K562 (cell line): ENCODE data around the gene SLC5A4. TPM values are rescaled to one million over a fixed set of nuclear protein-coding genes. Genes with fewer than 3 reads are reported as not detected.

Experiments used
- ATAC-seq: fragments of 200-7000 bp; cut with Tn5 transposase; 3 replicates; pipeline ENCODE4 v1.9.1; 2020; ENCODE audit warnings: moderate library complexity
- BruUV-seq: library from RNA; stranded (reverse); fragments of 400-500 nt; replicated peaks from 2 replicates; lab custom pipeline; 2021; lab: Mats Ljungman, UMichigan
- CTCF ChIA-PET: fragments of 300-600 bp; formaldehyde crosslinking; extraction: SDS; loops from one replicate; lab custom pipeline; 2021; ENCODE audit warnings: low intra/inter-chr PET ratio; lab: Yijun Ruan, JAX
- POLR2A ChIA-PET: fragments of 300-600, 350-650 bp; sonication (Branson Sonifier 250); formaldehyde crosslinking; extraction: SDS; loops from one replicate; lab custom pipeline; 2021; ENCODE audit warnings: antibody characterized with exemption, inconsistent platforms; lab: Yijun Ruan, JAX
- DNase-seq, 4 experiments: peaks; one replicate each; pipeline versions ENCODE4 v3.0.0 to v3.0.0-alpha.2; 2011 to 2018; ENCODE audit warnings: low spot score in 3 of 4, mixed read lengths in 3 of 4; ENCODE audit errors: extremely low read depth in 1 of 4
- FAIRE-seq: peaks from 2 replicates; lab custom pipeline; 2011; peaks lifted over from hg19 to GRCh38; lab: Jason Lieb, UNC
- H2AFZ ChIP-seq: 2 replicates; pipeline ENCODE4 v1.6.0; 2011; ENCODE audit warnings: low read depth, low read length, control low read depth, inconsistent platforms
- H3K27ac ChIP-seq: fragments of 200-600 bp; 3 replicates; pipeline ENCODE4 v1.8.0; 2011; ENCODE audit warnings: low read depth, mild to moderate bottlenecking, control low read depth, inconsistent platforms, low read length, moderate library complexity, mixed read lengths; ENCODE audit errors: extremely low read depth
- H3K27me3 ChIP-seq, 2 experiments: fragments of 300-600 bp in 1 of 2; 2 replicates in 1 of 2; 3 replicates in 1 of 2; pipeline versions ENCODE4 v1.6.0 to v1.8.0; 2011; ENCODE audit warnings: inconsistent platforms in 2 of 2, low read length in 2 of 2, mild to moderate bottlenecking in 1 of 2, mixed read lengths in 1 of 2, moderate library complexity in 1 of 2; ENCODE audit not compliant: control insufficient read depth in 2 of 2, insufficient read depth in 2 of 2
- H3K36me3 ChIP-seq: fragments of 300-600 bp; 3 replicates; pipeline ENCODE4 v1.8.0; 2011; ENCODE audit warnings: mild to moderate bottlenecking, low read length, inconsistent platforms; ENCODE audit not compliant: control insufficient read depth, insufficient read depth
- H3K4me1 ChIP-seq, 2 experiments: fragments of 200-600 bp in 1 of 2; replicated peaks in 1 of 2; 2 replicates in 1 of 2; 3 replicates in 1 of 2; pipeline versions ENCODE4 v1.5.1 to v1.8.0; 2011; ENCODE audit warnings: inconsistent platforms in 2 of 2, low read length in 2 of 2, mild to moderate bottlenecking in 1 of 2, mixed read lengths in 1 of 2, moderate library complexity in 1 of 2; ENCODE audit not compliant: control insufficient read depth in 2 of 2, insufficient read depth in 2 of 2
- H3K4me2 ChIP-seq: 2 replicates; pipeline ENCODE4 v1.6.1; 2011; ENCODE audit warnings: low read length, control low read depth, inconsistent platforms, mixed read lengths; ENCODE audit not compliant: insufficient read depth
- H3K4me3 ChIP-seq: fragments of 200-600 bp; sonication (generic), shearing (Covaris generic); 2 replicates; pipeline ENCODE4 v1.5.1; 2016; ENCODE audit warnings: control low read depth, inconsistent platforms
- H3K79me2 ChIP-seq: fragments of 200-600 bp; 3 replicates; pipeline ENCODE4 v1.8.0; 2011; ENCODE audit warnings: low read length, inconsistent platforms; ENCODE audit not compliant: control insufficient read depth, insufficient read depth
- H3K9ac ChIP-seq, 2 experiments: 2 replicates each; pipeline versions ENCODE4 v1.6.0 to v1.6.1; 2011; ENCODE audit warnings: low read depth in 2 of 2, low read length in 2 of 2, control low read depth in 1 of 2, inconsistent platforms in 1 of 2, mild to moderate bottlenecking in 1 of 2, mixed read lengths in 1 of 2; ENCODE audit not compliant: insufficient read depth in 1 of 2
- H3K9me1 ChIP-seq: one replicate; pipeline ENCODE4 v1.6.0; 2011; ENCODE audit warnings: inconsistent platforms, mild to moderate bottlenecking, low read length, moderate library complexity; ENCODE audit not compliant: control insufficient read depth, insufficient read depth
- H3K9me3 ChIP-seq: replicated peaks from 2 replicates; pipeline ENCODE4 v1.5.1; 2011; ENCODE audit warnings: low read depth, low read length, inconsistent platforms; ENCODE audit not compliant: control insufficient read depth, insufficient read depth
- H4K20me1 ChIP-seq: replicated peaks from 2 replicates; pipeline ENCODE4 v1.6.1; 2011; ENCODE audit warnings: low read length, inconsistent platforms, mixed read lengths; ENCODE audit not compliant: control insufficient read depth, insufficient read depth
- DACH1 ChIP-seq: fragments of 450-650 bp; IDR thresholded peaks from 2 replicates; pipeline ENCODE4 v1.6.1; 2018; ENCODE audit not compliant: partially characterized antibody
- HDGF ChIP-seq: fragments of 450-650 bp; IDR thresholded peaks from 2 replicates; pipeline ENCODE4 v1.6.1; 2016
- SMAD2 ChIP-seq: fragments of 150-350 bp; IDR thresholded peaks from 2 replicates; pipeline ENCODE4 v1.6.1; 2014; ENCODE audit warnings: low read depth, mild to moderate bottlenecking, low read length
- TEAD1 ChIP-seq, 2 experiments: fragments of 450-650 bp in 1 of 2; sonication (generic) in 1 of 2; formaldehyde crosslinking; IDR thresholded peaks; 2 replicates each; pipeline versions ENCODE4 v1.4.0 to v1.8.0; 2020 to 2022; ENCODE audit warnings: mild to moderate bottlenecking in 2 of 2, missing genetic modification reagents in 1 of 2
- XRCC4 ChIP-seq: IDR thresholded peaks from one replicate; pipeline ENCODE4 v1.6.1; 2011; ENCODE audit not compliant: insufficient read depth, insufficient read length; ENCODE audit errors: extremely low read depth
- WGBS: fragments of 100-300 bp; shearing (Covaris generic); methylation state at CpG from one replicate; pipeline ENCODE4 v1.1.6; 2016; ENCODE audit warnings: low coverage, mixed read lengths; ENCODE audit not compliant: insufficient coverage; ENCODE audit errors: missing lambda C conversion rate; 5-methylcytosine and 5-hydroxymethylcytosine counted together
- in situ Hi-C: fragments of 300-500 bp; cut with MboI; formaldehyde crosslinking; loops from 4 replicates; pipeline ENCODE4 v1.15.0; 2018; ENCODE audit warnings: inconsistent platforms, mixed read lengths
- intact Hi-C: fragments of 100-400 bp; cut with micrococcal nuclease; formaldehyde crosslinking; loops from 2 replicates; pipeline ENCODE4 v1.14.2; 2022
- polyA plus RNA-seq, 8 experiments: library from polyadenylated mRNA; depleted of rRNA in 4 of 8; stranded (reverse) in 5 of 8; unstranded in 3 of 8; fragments of >200 nt; fragmentation: Nextera tagmentation in 2 of 8; fragmentation: Illumina TruSeq in 1 of 8; extraction: Ambion mirVana in 2 of 8; extraction: Trizol in 1 of 8; gene quantifications; 2 replicates each; pipeline versions ENCODE4 v1.2.1 to v1.2.3, GENCODE V29; 2011 to 2014; ENCODE audit warnings: inconsistent platforms in 1 of 8, missing spikeins in 1 of 8
- total RNA-seq, 7 experiments: library from RNA; depleted of rRNA in 6 of 7; stranded (reverse); fragments of >200 nt in 6 of 7; fragmentation: Illumina TruSeq in 2 of 7; extraction: Trizol in 2 of 7; gene quantifications; 2 replicates each; pipeline versions ENCODE4 v1.2.1 to v1.2.3, GENCODE V29; 2011 to 2021; ENCODE audit warnings: low replicate concordance in 1 of 7
- TF ChIP-seq, protein P1 (sequence below): fragments of 450-650 bp; formaldehyde crosslinking; IDR thresholded peaks from 2 replicates; pipeline ENCODE4 v1.4.0; 2020; ENCODE audit warnings: mild to moderate bottlenecking, moderate library complexity
- TF ChIP-seq, protein P2 (sequence below): sonication (generic); formaldehyde crosslinking; IDR thresholded peaks from 2 replicates; pipeline ENCODE4 v1.8.1; 2023; ENCODE audit warnings: mild to moderate bottlenecking, missing genetic modification reagents
- TF ChIP-seq, protein P3 (sequence below): fragments of 250-450 bp; sonication (Bioruptor Pico); IDR thresholded peaks from 2 replicates; pipeline ENCODE4 v1.8.0; 2021; ENCODE audit warnings: borderline replicate concordance, mild to moderate bottlenecking, moderate library complexity; ENCODE audit not compliant: poor library complexity, severe bottlenecking

Gene SLC5A4
- total and polyA plus RNA-seq, 9 of the 15 experiments (the other 6 are each of a cell fraction or from before 2014, with no cell fraction given): not detected

DNA sequence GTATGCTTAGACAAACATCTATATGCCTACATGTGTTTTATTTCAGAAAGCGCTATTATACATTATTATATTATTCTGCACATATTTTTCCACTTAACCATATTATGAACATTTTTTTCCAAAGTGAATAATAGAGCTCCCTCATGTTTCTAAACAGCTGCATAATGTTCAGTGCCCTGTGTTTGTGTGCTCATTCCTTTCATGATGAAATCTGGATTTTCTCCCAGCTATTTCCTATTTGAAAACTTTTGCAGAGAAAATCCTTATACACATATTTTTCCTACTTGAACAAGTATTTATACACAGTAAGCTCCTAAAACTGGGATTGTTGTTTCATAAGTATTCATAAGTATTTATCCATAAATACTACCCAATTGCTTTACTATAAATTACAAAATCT is 32.2 kb downstream of the SLC5A4 start:
- intact Hi-C loops (no loop called here), in situ Hi-C loops (no loop called here)
- no peak overlapping the region for H2AFZ ChIP-seq
- WGBS: 0% methylated on average over 1 of the region's 1 CpG
- no peak overlapping the region for H3K4me2 ChIP-seq
- H3K9ac ChIP-seq: no peak overlapping the region
- no peaks in the 10 kb centered on the region for H3K79me2 ChIP-seq
- ATAC-seq: no peak
- no peak for DNase-seq
- no peaks in the 10 kb centered on the region for H3K9me3 ChIP-seq
- no peak overlapping the region for H3K4me3 ChIP-seq
- no peak overlapping the region for H3K27ac ChIP-seq
- H3K27me3 ChIP-seq: no peaks in the 10 kb centered on the region
- no TSS peak for BruUV-seq
- no peaks in the 10 kb centered on the region for H3K36me3 ChIP-seq
- no peaks in the 10 kb centered on the region for H3K4me1 ChIP-seq
- FAIRE-seq: no peak
- POLR2A ChIA-PET: no interaction called here
- CTCF ChIA-PET: no interaction called here
- no peaks in the 10 kb centered on the region for H3K9me1 ChIP-seq
- TF ChIP-seq, protein P1, sequence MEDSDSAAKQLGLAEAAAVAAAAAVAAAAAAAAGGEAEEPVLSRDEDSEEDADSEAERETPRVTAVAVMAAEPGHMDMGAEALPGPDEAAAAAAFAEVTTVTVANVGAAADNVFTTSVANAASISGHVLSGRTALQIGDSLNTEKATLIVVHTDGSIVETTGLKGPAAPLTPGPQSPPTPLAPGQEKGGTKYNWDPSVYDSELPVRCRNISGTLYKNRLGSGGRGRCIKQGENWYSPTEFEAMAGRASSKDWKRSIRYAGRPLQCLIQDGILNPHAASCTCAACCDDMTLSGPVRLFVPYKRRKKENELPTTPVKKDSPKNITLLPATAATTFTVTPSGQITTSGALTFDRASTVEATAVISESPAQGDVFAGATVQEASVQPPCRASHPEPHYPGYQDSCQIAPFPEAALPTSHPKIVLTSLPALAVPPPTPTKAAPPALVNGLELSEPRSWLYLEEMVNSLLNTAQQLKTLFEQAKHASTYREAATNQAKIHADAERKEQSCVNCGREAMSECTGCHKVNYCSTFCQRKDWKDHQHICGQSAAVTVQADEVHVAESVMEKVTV (CRISPR knock-in tag): no peak
- no peak for TF ChIP-seq HDGF
- TF ChIP-seq, protein P2, sequence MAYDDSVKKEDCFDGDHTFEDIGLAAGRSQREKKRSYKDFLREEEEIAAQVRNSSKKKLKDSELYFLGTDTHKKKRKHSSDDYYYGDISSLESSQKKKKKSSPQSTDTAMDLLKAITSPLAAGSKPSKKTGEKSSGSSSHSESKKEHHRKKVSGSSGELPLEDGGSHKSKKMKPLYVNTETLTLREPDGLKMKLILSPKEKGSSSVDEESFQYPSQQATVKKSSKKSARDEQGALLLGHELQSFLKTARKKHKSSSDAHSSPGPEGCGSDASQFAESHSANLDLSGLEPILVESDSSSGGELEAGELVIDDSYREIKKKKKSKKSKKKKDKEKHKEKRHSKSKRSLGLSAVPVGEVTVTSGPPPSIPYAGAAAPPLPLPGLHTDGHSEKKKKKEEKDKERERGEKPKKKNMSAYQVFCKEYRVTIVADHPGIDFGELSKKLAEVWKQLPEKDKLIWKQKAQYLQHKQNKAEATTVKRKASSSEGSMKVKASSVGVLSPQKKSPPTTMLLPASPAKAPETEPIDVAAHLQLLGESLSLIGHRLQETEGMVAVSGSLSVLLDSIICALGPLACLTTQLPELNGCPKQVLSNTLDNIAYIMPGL (CRISPR knock-in tag): no peak
- TF ChIP-seq, protein P3, sequence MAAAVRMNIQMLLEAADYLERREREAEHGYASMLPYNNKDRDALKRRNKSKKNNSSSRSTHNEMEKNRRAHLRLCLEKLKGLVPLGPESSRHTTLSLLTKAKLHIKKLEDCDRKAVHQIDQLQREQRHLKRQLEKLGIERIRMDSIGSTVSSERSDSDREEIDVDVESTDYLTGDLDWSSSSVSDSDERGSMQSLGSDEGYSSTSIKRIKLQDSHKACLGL (CRISPR knock-in tag): no peak
- no peak for TF ChIP-seq SMAD2
- TF ChIP-seq XRCC4: no peak
- no peak for TF ChIP-seq DACH1
- TF ChIP-seq TEAD1 (CRISPR knock-in tag; IDR thresholded peaks at IDR 0.05): no peak
- H4K20me1 ChIP-seq: no peaks in the 10 kb centered on the region
